HG03064 (cell line): Measurements from ENCODE around the gene PRKCH.
"Not testable (repeated sequence)": the region's sequence is repeated elsewhere in the genome, so short reads cannot be mapped to it uniquely, and the experiment has no call there.

Source experiments
- ATAC-seq: cut with Tn5 transposase; IDR thresholded peaks from one replicate; pipeline ENCODE4 v1.9.1; 2021; ENCODE audit warnings: low read depth; ENCODE audit not compliant: unreplicated experiment

Gene PRKCH

GRCh38 chr14:61524936-61525292 lies 203.5 kb downstream of the PRKCH start:
- ATAC-seq = no peak

GRCh38 chr14:61525293-61526011 lies 204.1 kb downstream of the PRKCH start:
- ATAC-seq = peak; percentile 86

- ATAC-seq = no peak
Measured at GRCh38 chr14:61526405-61527312, 205.3 kb downstream of the PRKCH start.

- ATAC-seq = no peak
Measured at GRCh38 chr14:61527325-61528100, 206.1 kb downstream of the PRKCH start.

- no peak for ATAC-seq
Measured at GRCh38 chr14:61528591-61529021, 207.2 kb downstream of the PRKCH start.

- ATAC-seq = not testable (repeated sequence)
Measured at GRCh38 chr14:61529360-61529759, 208.0 kb downstream of the PRKCH start.

- no peak for ATAC-seq
Measured at GRCh38 chr14:61530296-61530695, 208.9 kb downstream of the PRKCH start.

- ATAC-seq = no peak
Measured at GRCh38 chr14:61530896-61531295, 209.5 kb downstream of the PRKCH start.

- no peak for ATAC-seq
Measured at GRCh38 chr14:61531465-61532122, 210.2 kb downstream of the PRKCH start.

GRCh38 chr14:61532123-61532505 lies 210.7 kb downstream of the PRKCH start:
- no peak for ATAC-seq

GRCh38 chr14:61532763-61533162 lies 211.4 kb downstream of the PRKCH start:
- no peak for ATAC-seq

- no peak for ATAC-seq
Measured at GRCh38 chr14:61533513-61534255, 212.3 kb downstream of the PRKCH start.

GRCh38 chr14:61535032-61535431 lies 213.7 kb downstream of the PRKCH start:
- ATAC-seq = no peak

GRCh38 chr14:61535458-61535857 lies 214.1 kb downstream of the PRKCH start:
- no peak for ATAC-seq

- no peak for ATAC-seq
Measured at GRCh38 chr14:61536661-61537562, 215.5 kb downstream of the PRKCH start.

GRCh38 chr14:61537563-61538463 lies 216.4 kb downstream of the PRKCH start:
- no peak for ATAC-seq

GRCh38 chr14:61538464-61539022 lies 217.2 kb downstream of the PRKCH start:
- ATAC-seq = no peak
